G401 (cell line): ENCODE results near the gene TRPT1. TPM values are rescaled to one million over a fixed set of nuclear protein-coding genes. Genes with fewer than 3 reads are reported as not detected.

Experiments
- DNase-seq: peaks from one replicate; pipeline ENCODE4 v3.0.0-alpha.2; 2015; ENCODE audit warnings: low spot score
- in situ Hi-C: cut with HindIII; loops from 2 replicates; pipeline ENCODE4 v1.10.0; 2016; ENCODE audit warnings: low sequenced_read_pairs, mixed read lengths
- total RNA-seq: library from RNA; depleted of rRNA; stranded (reverse); fragments of >200 nt; shearing (Covaris generic); gene quantifications from 2 replicates; pipeline ENCODE4 v1.2.3, GENCODE V29; 2014

TRPT1 gene
- total RNA-seq, 1 experiment from 2014 or later, result 46.2 TPM

DNA sequence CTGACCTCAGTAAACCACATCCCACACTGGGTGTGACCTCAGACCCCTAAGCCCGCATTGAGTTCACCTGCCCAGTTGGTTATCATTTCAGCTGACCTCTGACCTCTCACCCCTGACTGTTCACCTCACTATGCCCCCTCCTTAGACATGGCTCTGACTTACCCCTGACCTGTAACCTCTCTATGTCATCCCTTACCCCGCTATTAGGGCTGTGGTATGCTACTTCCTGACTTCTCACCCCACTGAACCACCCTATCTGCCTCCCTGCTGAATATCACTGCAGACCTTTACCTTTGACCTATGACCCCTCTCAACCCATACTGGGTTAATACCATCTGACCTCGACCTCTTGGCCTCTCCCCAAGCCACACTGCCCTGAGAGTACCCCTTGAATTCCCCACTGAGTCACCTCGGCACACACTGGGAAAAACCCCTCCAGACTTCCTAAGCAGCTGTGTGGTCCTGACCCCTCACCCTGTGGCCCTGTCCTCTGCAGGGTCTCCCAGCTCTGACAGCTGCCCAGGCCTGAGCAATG lies 33.6 kb upstream of the TRPT1 start:
- in situ Hi-C loops, result no loop called here
- no peak for DNase-seq

DNA sequence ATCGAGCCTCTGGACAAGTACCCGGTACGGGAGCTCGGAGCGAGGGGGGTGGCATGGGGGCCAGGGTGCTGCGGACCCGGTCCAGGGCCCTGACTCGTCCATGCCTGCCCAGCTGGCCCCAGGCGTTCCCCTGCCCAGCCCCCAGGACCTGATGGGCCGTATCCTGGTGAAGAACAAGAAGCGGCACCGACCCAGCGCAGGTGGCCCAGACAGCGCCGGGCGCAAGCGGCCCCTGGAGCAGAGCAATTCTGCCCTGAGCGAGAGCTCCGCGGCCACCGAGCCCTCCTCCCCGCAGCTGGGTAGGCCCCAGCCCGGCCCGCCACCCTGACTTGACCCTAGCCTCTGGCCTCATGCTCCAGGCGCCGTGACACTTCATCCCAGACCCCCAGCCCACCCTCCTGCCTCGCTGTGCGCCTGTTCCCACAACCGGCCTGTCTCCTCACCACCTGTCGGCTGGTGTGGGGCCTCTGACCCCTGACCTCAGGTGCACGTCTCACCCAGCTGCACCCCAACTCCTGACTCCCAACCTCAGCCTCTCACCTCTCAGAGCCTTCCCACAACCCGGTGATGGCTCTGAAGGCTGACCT lies 33.1 kb upstream of the TRPT1 start:
- no peak for DNase-seq
- in situ Hi-C loops, result no loop called here

DNA sequence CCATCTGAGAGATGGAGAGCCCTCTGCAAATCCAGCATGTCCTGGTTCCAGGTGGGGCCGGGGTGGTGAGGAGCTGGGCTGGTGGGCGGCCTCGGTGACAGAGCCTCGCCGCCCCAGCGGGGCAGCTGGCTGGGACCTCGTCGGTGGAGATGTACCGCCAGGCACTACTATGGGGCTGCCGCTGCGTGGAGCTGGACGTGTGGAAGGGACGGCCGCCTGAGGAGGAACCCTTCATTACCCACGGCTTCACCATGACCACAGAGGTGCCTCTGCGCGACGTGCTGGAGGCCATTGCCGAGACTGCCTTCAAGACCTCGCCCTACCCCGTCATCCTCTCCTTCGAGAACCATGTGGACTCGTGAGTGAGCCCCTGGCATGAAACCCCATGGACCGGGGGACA lies 32.4 kb upstream of the TRPT1 start:
- in situ Hi-C loops, result no loop called here
- DNase-seq, result no peak

DNA sequence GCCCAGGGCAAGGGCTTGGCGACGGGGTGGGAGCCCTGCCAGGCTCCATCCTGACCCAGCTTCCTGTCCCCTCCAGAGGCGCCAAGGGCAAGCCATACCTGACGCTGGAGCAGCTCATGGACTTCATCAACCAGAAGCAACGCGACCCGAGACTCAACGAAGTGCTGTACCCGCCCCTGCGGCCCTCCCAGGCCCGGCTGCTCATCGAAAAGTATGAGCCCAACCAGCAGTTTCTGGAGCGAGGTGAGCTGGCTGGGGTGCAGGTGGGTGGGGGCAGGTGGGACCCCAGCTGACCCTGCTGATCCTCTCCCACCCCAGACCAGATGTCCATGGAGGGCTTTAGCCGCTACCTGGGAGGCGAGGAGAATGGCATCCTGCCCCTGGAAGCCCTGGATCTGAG lies 30.3 kb upstream of the TRPT1 start:
- in situ Hi-C loops, result no loop called here
- DNase-seq, result no peak

DNA sequence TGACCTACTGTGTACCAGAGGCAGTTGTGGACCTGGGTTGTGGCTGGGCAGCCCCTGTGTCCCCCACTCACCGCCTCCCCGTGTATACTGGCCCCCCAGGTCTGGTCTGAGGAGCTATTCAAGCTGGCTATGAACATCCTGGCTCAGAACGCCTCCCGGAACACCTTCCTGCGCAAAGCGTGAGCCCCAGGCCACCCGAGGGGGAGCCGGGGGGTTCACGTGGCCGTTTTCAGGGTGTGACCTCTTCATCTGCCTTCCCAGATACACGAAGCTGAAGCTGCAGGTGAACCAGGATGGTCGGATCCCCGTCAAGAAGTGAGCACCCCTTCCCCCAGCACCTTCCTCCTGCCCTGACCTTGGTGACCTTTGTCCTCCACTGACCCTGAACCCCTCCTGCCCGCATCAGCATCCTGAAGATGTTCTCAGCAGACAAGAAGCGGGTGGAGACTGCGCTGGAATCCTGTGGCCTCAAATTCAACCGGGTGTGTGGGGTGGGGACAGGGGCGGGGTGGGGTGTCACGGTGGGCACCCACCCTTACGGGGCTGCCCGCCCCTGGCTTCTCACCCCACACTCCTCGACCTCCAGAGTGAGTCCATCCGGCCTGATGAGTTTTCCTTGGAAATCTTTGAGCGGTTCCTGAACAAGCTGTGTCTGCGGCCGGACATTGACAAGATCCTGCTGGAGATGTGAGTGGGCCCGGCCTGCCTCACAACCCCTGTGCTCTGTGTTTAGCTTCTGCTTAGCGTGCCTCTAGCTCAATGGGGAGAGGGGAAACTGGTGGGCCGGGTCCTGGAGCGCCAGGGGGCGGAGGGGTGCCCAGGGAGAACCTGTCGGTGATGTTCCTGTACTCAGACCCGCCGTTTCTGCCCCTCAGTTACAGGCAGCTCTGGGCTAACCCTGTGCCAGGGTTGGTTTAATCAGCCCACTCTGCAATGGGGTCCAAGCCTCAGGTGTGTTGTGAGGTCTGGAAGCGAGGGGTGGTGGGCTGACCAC lies 29.4 kb upstream of the TRPT1 start:
- in situ Hi-C loops, result no loop called here

DNA sequence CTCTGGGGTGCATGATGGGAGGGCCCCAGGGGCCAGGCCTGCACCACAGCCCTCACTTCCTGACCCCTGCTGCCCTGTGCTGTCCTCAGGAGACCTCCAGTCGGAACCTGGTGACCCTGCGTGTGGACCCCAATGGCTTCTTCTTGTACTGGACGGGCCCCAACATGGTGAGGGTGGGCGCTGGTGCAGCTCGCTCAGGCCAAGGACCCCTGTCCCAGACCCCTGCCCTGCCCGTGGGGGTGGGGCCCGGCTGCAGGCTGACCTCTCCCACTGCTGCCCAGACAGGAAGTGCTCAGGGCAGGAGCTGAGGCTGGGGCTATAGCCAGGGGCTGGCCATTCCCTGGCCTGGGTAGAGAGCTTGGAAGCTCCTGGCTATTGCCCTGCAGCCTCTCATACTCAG lies 28.3 kb upstream of the TRPT1 start:
- no peak for DNase-seq
- in situ Hi-C loops, result no loop called here

More for the DNA sequence above, 29.4 kb upstream of the TRPT1 start:
- DNase-seq, result no peak

DNA sequence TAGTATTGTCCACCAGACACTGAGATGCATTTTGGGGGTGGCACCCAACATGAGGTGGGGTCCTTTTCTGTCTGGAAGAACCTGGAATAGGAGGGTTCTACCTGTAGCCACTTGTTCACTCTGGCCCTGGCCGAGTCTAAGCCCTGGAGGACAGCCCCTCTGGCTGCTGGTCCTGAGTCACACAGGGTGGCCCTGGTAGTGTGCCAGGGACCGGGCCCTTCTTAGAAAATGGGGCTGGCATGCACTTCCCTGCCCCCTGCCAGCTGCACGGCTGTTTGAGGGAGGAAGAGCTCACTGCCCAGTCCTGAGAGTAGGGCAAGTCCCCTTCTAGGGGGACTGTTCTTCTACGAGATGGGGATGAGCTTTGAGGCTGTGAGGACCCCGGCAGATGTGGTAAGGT lies 27.5 kb upstream of the TRPT1 start:
- peak; percentile 78 for DNase-seq
- in situ Hi-C loops, result no loop called here

DNA sequence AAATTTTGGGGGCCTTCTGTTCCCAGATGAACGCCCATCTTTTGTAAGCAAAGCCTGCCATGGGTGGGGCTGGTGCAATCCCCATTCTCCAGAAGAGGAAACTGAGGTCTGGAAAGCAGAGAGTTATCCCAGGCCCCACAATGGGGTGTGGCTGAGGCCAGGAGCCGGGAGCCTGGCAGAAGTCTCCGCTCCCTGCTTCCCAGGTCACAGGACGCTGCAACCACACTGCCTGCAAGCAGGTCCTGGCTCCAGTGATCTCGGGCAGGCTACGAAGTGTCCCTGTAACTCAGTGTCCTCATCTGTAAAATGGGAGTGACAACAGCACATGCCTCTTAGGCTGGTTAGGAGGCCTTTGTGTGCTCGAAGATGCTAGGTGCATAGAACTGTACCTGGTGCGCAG lies 27.1 kb upstream of the TRPT1 start:
- no peak for DNase-seq
- in situ Hi-C loops, result no loop called here

DNA sequence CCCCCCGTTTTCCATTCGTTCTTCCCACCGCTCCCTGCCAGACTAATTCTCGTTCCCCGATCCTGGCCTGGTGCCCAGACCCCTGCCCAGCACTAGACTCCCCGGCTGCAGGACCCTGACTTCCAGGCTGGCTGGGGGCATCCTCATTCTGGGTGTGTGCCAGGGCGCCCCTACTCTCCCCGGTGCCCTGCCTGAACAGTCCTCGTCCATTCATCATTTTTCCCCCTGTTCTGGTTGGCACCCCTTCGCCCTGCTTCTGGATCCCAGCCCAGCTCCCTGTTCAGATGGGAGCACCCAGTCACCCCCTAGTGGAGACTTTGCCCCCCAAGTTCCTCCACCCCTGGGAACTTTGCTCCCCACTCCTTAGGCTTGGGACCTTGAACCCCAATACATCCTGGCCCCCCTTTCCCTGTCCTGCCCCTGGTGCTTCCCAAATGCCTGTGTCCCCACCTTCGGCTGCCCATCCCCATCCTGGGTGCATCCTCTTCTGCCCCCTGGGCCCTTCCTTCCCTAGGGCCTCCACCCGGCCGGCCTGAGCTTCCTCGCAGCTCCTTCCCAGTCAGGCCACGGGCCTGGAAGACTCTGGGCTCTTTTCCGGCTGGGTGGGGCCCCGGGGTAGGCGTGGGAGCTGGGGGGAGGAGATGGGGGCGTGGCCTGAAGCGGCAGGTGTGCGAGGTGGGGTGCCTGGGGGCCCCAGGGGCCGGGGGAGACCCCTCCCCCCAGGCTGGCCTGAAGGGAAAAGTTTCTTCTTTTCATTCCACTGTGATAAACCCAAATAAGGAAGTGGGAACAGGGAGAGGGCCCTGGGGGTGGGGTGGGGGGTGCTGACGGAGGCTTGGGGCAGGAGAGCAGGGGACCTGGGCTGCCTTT lies 26.3 kb upstream of the TRPT1 start:
- in situ Hi-C loops, result no loop called here
- no peak for DNase-seq

DNA sequence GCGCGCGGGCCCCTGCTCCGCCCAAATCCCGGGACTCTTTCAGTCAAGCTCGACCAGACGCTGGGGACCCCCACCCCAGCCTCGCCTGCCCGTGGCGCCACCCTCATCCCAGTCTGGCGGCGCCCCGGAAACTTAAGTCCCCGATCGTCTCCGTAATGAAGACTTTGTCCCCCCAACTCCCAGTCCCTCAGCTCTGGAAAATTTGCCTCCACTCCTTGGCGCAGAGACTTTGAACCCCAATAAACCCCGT lies 25.7 kb upstream of the TRPT1 start:
- DNase-seq, result no peak
- in situ Hi-C loops, result no loop called here

DNA sequence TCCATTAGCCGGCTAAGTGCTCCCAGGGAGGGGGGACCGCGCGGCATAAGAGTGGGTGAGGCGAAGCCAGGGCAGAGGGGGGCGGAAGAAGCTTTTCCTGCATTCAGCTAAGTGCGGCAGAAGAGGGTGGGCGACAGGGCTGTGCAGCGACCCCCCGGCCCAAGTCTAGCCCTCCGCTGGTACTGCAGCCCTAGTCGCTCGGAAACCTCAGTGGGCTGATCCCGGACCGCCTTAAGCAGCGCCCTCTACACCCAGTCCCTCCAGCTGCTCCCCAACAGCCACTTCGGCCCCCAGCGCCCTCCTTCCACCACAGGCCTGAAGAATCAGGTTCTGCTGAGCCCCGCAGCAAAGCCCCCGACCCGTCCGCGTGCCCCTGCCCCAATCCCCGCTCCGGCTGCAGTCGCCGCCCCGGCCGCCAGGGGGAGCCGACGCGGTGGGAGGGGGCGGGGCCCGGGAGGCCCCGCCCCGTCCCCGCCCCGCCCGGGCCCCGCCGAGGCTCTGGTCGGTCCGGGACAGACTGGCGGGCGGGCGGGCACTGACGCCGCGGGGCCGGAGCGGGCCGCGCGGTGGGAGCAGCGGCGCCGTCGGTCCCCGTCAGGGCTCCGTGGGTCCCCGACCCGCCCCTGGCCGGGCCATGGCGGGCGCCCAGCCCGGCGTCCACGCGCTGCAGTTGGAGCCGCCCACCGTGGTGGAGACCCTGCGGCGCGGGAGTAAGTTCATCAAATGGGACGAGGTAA lies 25.2 kb upstream of the TRPT1 start, which contains the start of gene PLCB3:
TSS of gene PLCB3 (plus strand) at position 515 of the 737 bp plus-strand sequence. CDS start at position 635, 120 bp downstream.
- no peak for DNase-seq
- in situ Hi-C loops, result no loop called here

DNA sequence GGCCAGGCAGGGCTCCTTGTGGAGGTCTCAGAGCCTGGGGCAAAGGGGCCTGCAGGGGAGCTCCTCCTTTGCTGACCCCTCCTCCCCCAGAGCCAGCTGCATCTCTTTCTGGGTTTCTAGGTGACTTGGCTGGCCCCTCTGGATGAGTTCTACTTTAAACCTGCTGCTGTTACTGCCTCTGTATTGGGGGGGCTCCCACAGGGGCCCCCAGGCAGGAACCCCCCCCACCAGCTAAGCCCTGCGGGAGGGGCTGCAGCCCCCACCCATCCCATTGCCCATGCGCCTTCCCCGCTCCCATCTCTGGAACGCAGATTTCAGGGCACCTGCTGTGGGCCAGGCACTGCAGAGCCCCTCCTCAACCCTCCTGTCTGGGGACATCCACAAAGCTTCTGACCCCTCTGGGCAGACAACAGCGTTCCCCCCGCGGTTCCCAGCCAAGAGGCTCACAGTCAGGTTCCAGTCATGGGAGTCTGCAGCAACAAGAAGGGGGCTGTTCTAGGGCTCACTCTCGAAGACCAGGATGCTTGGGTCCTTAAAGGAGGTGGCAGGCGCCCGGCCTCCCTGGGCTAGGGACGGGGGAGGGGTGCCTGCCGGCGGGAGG lies 24.5 kb upstream of the TRPT1 start:
- DNase-seq, result no peak
- in situ Hi-C loops, result no loop called here

DNA sequence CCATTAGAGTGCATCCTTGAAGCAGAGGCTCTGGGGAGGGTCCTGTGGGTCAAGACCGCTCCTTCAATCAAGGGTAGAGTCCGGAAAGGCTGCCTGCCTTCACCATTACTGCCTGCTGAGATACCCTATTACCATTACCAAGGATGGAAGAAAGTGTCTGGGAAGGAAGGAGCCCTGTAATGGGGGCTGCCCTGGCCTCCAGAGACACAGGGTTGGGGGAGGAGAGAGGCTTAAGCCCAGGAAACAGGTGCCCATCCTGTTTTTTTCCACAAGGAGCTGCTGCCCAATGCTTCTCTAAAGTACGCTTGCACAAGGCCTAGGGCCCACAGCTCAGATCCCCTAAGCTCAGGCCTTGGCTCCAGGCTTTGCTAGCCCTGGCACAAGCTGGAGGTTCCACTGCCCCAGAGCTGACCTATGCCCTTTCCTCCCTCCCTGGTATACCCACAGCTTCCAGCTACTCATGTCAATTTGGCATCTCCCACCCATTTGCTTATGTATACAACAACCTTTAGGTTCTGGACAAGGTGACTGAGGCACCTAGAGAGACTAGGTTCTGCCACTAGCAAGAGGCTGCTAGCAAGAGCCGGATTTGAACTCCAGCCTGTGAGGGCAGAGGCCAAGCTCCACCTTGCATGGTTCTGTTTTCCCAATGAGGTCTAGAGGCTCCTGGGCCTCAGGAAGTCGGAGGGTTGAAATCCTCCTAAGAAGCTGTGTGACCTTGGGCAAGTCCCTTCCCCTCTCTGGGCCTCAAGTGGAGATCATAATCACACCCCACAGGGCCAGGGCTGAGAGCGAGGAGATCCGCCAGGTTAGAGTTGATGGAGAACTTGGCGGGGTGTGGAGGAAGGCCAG lies 23.8 kb upstream of the TRPT1 start:
- no peak for DNase-seq
- in situ Hi-C loops, result no loop called here

DNA sequence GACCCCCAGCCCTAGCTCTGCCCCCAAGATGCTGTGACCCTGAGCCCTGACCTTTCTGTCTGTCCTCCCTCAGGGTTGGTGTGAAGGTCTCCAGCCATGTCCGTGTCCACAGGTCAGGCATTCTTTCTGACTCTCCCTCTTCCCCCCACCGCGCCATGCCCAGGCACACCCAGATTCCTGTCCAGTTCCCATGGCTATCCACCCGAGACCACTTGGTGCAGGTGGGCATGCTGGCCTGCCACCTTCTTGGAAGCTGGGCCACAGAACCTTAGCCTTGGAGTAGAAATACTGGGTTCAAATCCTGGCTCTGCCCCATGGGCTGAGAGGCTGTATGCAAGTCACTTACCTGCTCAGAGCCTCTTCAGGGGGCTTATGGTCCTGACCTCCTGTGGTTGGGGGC lies 23.1 kb upstream of the TRPT1 start:
- no peak for DNase-seq
- in situ Hi-C loops, result no loop called here

DNA sequence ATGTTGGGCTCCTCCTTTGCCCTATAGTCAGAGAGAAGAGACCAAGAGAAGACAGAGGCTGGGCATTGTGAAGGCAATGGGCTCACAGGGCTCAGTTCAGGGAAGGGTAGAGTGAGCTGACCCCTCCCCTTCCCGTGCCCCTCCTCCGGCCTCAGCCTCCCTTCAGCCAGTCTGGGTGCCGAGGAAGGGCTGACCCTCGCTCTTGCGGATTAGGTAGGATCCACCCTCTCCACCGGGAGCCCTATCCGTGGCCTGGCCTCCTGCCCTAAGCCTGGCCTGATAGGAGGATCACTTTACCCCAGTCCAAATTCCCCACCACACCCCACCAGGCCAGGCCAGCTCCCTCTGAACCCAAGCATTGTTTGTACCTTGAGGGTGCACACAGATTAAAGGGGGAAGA lies 22.6 kb upstream of the TRPT1 start:
- no peak for DNase-seq
- in situ Hi-C loops, result no loop called here

DNA sequence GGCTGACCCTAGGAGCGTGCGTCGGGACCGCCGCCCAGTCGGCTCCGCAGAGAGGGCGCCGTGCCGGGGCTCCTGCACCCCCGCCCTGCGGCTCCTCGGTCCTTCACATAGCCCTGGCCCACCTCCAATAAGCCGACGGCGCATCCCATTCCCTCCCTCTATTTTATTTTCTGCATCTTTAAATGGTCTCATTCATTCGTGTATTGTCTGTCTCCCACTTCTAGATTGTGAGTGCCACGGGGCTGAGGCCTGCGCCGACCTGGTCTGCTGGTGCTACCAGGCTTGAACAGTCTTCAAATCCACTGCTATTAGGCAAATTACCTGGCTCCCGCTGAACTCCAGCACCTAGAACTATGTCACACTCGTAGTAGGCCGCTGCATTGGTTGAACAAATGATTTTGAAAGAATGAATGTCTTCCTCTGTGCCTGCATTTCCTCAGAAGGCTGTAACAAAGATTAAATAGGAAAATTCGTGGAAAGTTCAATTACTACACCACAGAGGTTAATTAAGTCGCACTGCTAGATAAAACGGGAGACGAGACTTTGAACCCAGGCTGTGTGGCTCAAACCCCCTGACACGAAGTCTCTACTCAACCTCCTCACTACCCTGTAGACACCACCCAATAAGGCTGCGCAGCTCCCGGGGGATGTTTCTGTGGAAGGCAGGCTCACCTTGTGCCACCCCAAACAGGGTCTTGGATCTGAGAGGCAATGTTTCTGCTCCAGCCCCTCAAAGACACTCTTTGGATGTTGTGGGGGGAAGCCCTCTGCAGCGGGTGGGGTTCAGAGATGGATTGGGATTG lies 21.9 kb upstream of the TRPT1 start:
- in situ Hi-C loops, result no loop called here
- no peak for DNase-seq
